Testis (tissue), 2 donors: ENCODE measurements around the gene KIF5C.

Experiments
- CTCF ChIP-seq, 3 experiments: fragments of 450-650 bp in 2 of 3; fragments of 200-600 bp in 1 of 3; sonication (generic) in 1 of 3; IDR thresholded peaks; one replicate each; pipeline ENCODE4 v1.5.1; 2016 to 2019; ENCODE audit warnings: antibody characterized with exemption in 3 of 3, mild to moderate bottlenecking in 2 of 3, moderate library complexity in 1 of 3
- POLR2A ChIP-seq: fragments of 450-650 bp; IDR thresholded peaks from one replicate; pipeline ENCODE4 v1.6.1; 2017; ENCODE audit warnings: antibody characterized with exemption, mild to moderate bottlenecking, moderate library complexity

GRCh38 chr2:148982282-148982681 is 107.3 kb downstream of the KIF5C start:
- TF ChIP-seq CTCF (IDR thresholded peaks at IDR 0.05) (no peak), POLR2A (no peak)
